SK-N-SH treated with all-trans-retinoic acid at 6 μM for 48 hours (cell line): ENCODE data around the gene PDE1A.

Source experiments
- ARNTL ChIP-seq: fragments of 450-650 bp; formaldehyde crosslinking; IDR thresholded peaks from 2 replicates; pipeline ENCODE4 v1.5.0; 2020; ENCODE audit warnings: low read depth, mild to moderate bottlenecking, moderate library complexity, borderline replicate concordance
- BACH2 ChIP-seq: fragments of 250-450 bp; sonication (Bioruptor Pico); IDR thresholded peaks from 2 replicates; pipeline ENCODE4 v1.9.0; 2021; ENCODE audit warnings: mild to moderate bottlenecking, borderline replicate concordance
- CSDC2 ChIP-seq: fragments of 250-450 bp; sonication (Bioruptor Pico); IDR thresholded peaks from 2 replicates; pipeline ENCODE4 v1.5.0; 2020; ENCODE audit warnings: mild to moderate bottlenecking, moderate library complexity
- GLIS3 ChIP-seq: fragments of 250-450 bp; sonication (Bioruptor Pico); IDR thresholded peaks from 2 replicates; pipeline ENCODE4 v1.5.0; 2020; ENCODE audit warnings: mild to moderate bottlenecking, moderate library complexity
- ISL1 ChIP-seq: fragments of 250-450 bp; sonication (Bioruptor Pico); IDR thresholded peaks from 2 replicates; pipeline ENCODE4 v2.1.2; 2022; ENCODE audit warnings: mild to moderate bottlenecking, moderate library complexity
- PATZ1 ChIP-seq: fragments of 250-450 bp; sonication (Bioruptor Pico); IDR thresholded peaks from 2 replicates; pipeline ENCODE4 v1.8.0; 2020; ENCODE audit warnings: mild to moderate bottlenecking, moderate library complexity, borderline replicate concordance
- RARB ChIP-seq: fragments of 250-450 bp; sonication (Bioruptor Pico); IDR thresholded peaks from 2 replicates; pipeline ENCODE4 v1.8.0; 2021; ENCODE audit warnings: mild to moderate bottlenecking, moderate library complexity
- ZC3H10 ChIP-seq: fragments of 250-450 bp; sonication (Bioruptor Pico); IDR thresholded peaks from 2 replicates; pipeline ENCODE4 v1.5.1; 2021; ENCODE audit warnings: mild to moderate bottlenecking, moderate library complexity
- ZFP3 ChIP-seq: fragments of 250-450 bp; sonication (Bioruptor Pico); IDR thresholded peaks from 2 replicates; pipeline ENCODE4 v1.5.0; 2020; ENCODE audit warnings: mild to moderate bottlenecking, moderate library complexity
- ZFP30 ChIP-seq: fragments of 450-650 bp; formaldehyde crosslinking; IDR thresholded peaks from 2 replicates; pipeline ENCODE4 v1.5.0; 2022; ENCODE audit warnings: mild to moderate bottlenecking, moderate library complexity
- ZNF8 ChIP-seq: fragments of 450-650 bp; formaldehyde crosslinking; IDR thresholded peaks from 2 replicates; pipeline ENCODE4 v1.5.0; 2020; ENCODE audit warnings: mild to moderate bottlenecking, moderate library complexity
- TF ChIP-seq, protein P1 (sequence below): fragments of 250-450 bp; sonication (Bioruptor Pico); IDR thresholded peaks from 2 replicates; pipeline ENCODE4 v1.5.0; 2020; ENCODE audit warnings: mild to moderate bottlenecking, moderate library complexity
- TF ChIP-seq, protein P2 (sequence below): fragments of 250-450 bp; sonication (Bioruptor Pico); IDR thresholded peaks from 2 replicates; pipeline ENCODE4 v1.5.1; 2020; ENCODE audit warnings: low read depth, mild to moderate bottlenecking, moderate library complexity

- TF ChIP-seq PATZ1 (CRISPR knock-in tag), result no peak
- TF ChIP-seq, protein P1, sequence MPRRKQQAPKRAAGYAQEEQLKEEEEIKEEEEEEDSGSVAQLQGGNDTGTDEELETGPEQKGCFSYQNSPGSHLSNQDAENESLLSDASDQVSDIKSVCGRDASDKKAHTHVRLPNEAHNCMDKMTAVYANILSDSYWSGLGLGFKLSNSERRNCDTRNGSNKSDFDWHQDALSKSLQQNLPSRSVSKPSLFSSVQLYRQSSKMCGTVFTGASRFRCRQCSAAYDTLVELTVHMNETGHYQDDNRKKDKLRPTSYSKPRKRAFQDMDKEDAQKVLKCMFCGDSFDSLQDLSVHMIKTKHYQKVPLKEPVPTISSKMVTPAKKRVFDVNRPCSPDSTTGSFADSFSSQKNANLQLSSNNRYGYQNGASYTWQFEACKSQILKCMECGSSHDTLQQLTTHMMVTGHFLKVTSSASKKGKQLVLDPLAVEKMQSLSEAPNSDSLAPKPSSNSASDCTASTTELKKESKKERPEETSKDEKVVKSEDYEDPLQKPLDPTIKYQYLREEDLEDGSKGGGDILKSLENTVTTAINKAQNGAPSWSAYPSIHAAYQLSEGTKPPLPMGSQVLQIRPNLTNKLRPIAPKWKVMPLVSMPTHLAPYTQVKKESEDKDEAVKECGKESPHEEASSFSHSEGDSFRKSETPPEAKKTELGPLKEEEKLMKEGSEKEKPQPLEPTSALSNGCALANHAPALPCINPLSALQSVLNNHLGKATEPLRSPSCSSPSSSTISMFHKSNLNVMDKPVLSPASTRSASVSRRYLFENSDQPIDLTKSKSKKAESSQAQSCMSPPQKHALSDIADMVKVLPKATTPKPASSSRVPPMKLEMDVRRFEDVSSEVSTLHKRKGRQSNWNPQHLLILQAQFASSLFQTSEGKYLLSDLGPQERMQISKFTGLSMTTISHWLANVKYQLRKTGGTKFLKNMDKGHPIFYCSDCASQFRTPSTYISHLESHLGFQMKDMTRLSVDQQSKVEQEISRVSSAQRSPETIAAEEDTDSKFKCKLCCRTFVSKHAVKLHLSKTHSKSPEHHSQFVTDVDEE (CRISPR knock-in tag), result no peak
- TF ChIP-seq ZFP3 (CRISPR knock-in tag), result no peak
- no peak for TF ChIP-seq ZFP30 (CRISPR knock-in tag)
- TF ChIP-seq ZC3H10, result no peak
- no peak for TF ChIP-seq RARB (CRISPR knock-in tag)
- no peak for TF ChIP-seq CSDC2 (CRISPR knock-in tag)
- no peak for TF ChIP-seq GLIS3 (CRISPR knock-in tag)
- TF ChIP-seq ZNF8 (CRISPR knock-in tag), result no peak
- TF ChIP-seq, protein P2, sequence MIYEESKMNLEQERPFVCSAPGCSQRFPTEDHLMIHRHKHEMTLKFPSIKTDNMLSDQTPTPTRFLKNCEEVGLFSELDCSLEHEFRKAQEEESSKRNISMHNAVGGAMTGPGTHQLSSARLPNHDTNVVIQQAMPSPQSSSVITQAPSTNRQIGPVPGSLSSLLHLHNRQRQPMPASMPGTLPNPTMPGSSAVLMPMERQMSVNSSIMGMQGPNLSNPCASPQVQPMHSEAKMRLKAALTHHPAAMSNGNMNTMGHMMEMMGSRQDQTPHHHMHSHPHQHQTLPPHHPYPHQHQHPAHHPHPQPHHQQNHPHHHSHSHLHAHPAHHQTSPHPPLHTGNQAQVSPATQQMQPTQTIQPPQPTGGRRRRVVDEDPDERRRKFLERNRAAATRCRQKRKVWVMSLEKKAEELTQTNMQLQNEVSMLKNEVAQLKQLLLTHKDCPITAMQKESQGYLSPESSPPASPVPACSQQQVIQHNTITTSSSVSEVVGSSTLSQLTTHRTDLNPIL (CRISPR knock-in tag), result no peak
- TF ChIP-seq ISL1 (CRISPR knock-in tag), result no peak
- TF ChIP-seq ARNTL (CRISPR knock-in tag), result no peak
- no peak for TF ChIP-seq BACH2 (CRISPR knock-in tag)
Measured at GRCh38 chr2:182228741-182229140, 198.1 kb downstream of the PDE1A start.
